ENCODE data around the gene LGALSL.

LGALSL gene

GRCh38 chr2:64470071-64470470 is 16.1 kb downstream of the LGALSL start:
- no peak for ATAC-seq

GRCh38 chr2:64470766-64471295 is 16.9 kb downstream of the LGALSL start:
- no peak for ATAC-seq
- TF ChIP-seq SNAI2 (CRISPR knock-in tag; IDR thresholded peaks at IDR 0.05) (no peak), TOX (CRISPR knock-in tag; IDR thresholded peaks at IDR 0.05; ENCODE audit: borderline replicate concordance) (no peak), CSRNP3 (CRISPR knock-in tag; IDR thresholded peaks at IDR 0.05) (no peak), ZNF565 (CRISPR knock-in tag; conservative IDR thresholded peaks at IDR 0.05; ENCODE audit: low read depth) (no peak), ZNF70 (CRISPR knock-in tag; IDR thresholded peaks at IDR 0.05) (no peak), ZC3H10 (CRISPR knock-in tag; IDR thresholded peaks at IDR 0.05) (no peak), ESRRG (CRISPR knock-in tag; IDR thresholded peaks at IDR 0.05) (no peak), CSDC2 (CRISPR knock-in tag; IDR thresholded peaks at IDR 0.05) (no peak), ARNTL (CRISPR knock-in tag; IDR thresholded peaks at IDR 0.05; ENCODE audit: borderline replicate concordance, low read depth) (no peak), RARB (CRISPR knock-in tag; IDR thresholded peaks at IDR 0.05) (no peak), ZNF8 (CRISPR knock-in tag; IDR thresholded peaks at IDR 0.05) (no peak), POU6F1 (CRISPR knock-in tag; IDR thresholded peaks at IDR 0.05; ENCODE audit: borderline replicate concordance, low read depth) (no peak), GLIS3 (CRISPR knock-in tag; IDR thresholded peaks at IDR 0.05) (no peak), BACH2 (CRISPR knock-in tag; IDR thresholded peaks at IDR 0.05; ENCODE audit: borderline replicate concordance) (no peak), OSR1 (CRISPR knock-in tag; IDR thresholded peaks at IDR 0.05) (no peak), CREB5 (CRISPR knock-in tag; IDR thresholded peaks at IDR 0.05; ENCODE audit: low read depth) (no peak), ZFP30 (CRISPR knock-in tag; IDR thresholded peaks at IDR 0.05) (no peak), ZFP3 (CRISPR knock-in tag; IDR thresholded peaks at IDR 0.05) (no peak), TSHZ2 (CRISPR knock-in tag; IDR thresholded peaks at IDR 0.05) (no peak)

More at GRCh38 chr2:64470071-64470470, 16.1 kb downstream of the LGALSL start:
- TF ChIP-seq ESRRG (CRISPR knock-in tag; IDR thresholded peaks at IDR 0.05), result no peak
- TF ChIP-seq ZNF565 (CRISPR knock-in tag; conservative IDR thresholded peaks at IDR 0.05; ENCODE audit: low read depth), result no peak
- TF ChIP-seq CSDC2 (CRISPR knock-in tag; IDR thresholded peaks at IDR 0.05), result no peak
- TF ChIP-seq PPARA (CRISPR knock-in tag; IDR thresholded peaks at IDR 0.05; ENCODE audit: borderline replicate concordance), result no peak
- TF ChIP-seq ARNTL (CRISPR knock-in tag; IDR thresholded peaks at IDR 0.05; ENCODE audit: borderline replicate concordance, low read depth), result no peak
- no peak for TF ChIP-seq TOX (CRISPR knock-in tag; IDR thresholded peaks at IDR 0.05; ENCODE audit: borderline replicate concordance)
- no peak for TF ChIP-seq RARB (CRISPR knock-in tag; IDR thresholded peaks at IDR 0.05)
- TF ChIP-seq CSRNP3 (CRISPR knock-in tag; IDR thresholded peaks at IDR 0.05), result no peak

- ATAC-seq, result no peak
- no peak for TF ChIP-seq ZFP30 (CRISPR knock-in tag; IDR thresholded peaks at IDR 0.05)
- TF ChIP-seq TOX (CRISPR knock-in tag; IDR thresholded peaks at IDR 0.05; ENCODE audit: borderline replicate concordance), result no peak
- no peak for TF ChIP-seq TCF4 (CRISPR knock-in tag; IDR thresholded peaks at IDR 0.05; ENCODE audit: borderline replicate concordance)
- TF ChIP-seq PATZ1 (CRISPR knock-in tag; IDR thresholded peaks at IDR 0.05; ENCODE audit: borderline replicate concordance), result no peak
- TF ChIP-seq RARB (CRISPR knock-in tag; IDR thresholded peaks at IDR 0.05), result no peak
- TF ChIP-seq CREB5 (CRISPR knock-in tag; IDR thresholded peaks at IDR 0.05; ENCODE audit: low read depth), result no peak
- TF ChIP-seq ZNF8 (CRISPR knock-in tag; IDR thresholded peaks at IDR 0.05), result no peak
These were observed 17.6 kb downstream of the LGALSL start for GRCh38 chr2:64471600-64471999.
